ENCODE data around the gene HLA-DMB.

The HLA-DMB gene

DNA sequence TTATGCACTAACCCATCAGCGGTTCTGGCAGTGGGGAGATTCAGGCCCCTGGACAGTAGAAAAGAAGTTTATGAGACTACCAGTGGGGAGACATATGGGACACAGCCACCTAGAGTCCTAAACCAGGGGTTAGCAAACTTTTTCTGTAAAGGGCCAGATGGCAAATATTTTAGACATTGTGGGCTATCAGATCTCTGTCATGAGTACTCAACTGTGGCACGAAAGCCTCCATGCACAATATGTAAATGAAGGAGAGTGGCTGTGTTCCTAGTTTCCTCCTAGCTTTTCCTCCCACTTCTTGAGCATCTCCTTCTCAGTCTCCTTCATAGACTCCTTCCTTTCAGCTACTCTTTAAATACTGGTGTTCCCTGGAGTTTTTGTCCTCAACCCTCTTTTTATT lies 15.3 kb upstream of the HLA-DMB start:
- no peaks in the 10 kb centered on the region for H3K36me3 ChIP-seq (ENCODE audit: control insufficient read depth in 1 of 2, insufficient read depth in 2 of 2, low read length in 2 of 2)
- no peaks in the 10 kb centered on the region for H3K9me3 ChIP-seq (ENCODE audit: control insufficient read depth in 1 of 2, low read length in 2 of 2)
- no peaks in the 10 kb centered on the region for H3K27me3 ChIP-seq (ENCODE audit: low read depth, low read length)
- no peaks in the 10 kb centered on the region for H3K4me1 ChIP-seq (ENCODE audit: control insufficient read depth in 1 of 2, insufficient read depth in 2 of 2, low read length in 2 of 2)
- no peak overlapping the region for H3K27ac ChIP-seq (ENCODE audit: low read length)
- no peak overlapping the region for H3K4me3 ChIP-seq (ENCODE audit: low read depth in 1 of 2, low read length in 2 of 2)

DNA sequence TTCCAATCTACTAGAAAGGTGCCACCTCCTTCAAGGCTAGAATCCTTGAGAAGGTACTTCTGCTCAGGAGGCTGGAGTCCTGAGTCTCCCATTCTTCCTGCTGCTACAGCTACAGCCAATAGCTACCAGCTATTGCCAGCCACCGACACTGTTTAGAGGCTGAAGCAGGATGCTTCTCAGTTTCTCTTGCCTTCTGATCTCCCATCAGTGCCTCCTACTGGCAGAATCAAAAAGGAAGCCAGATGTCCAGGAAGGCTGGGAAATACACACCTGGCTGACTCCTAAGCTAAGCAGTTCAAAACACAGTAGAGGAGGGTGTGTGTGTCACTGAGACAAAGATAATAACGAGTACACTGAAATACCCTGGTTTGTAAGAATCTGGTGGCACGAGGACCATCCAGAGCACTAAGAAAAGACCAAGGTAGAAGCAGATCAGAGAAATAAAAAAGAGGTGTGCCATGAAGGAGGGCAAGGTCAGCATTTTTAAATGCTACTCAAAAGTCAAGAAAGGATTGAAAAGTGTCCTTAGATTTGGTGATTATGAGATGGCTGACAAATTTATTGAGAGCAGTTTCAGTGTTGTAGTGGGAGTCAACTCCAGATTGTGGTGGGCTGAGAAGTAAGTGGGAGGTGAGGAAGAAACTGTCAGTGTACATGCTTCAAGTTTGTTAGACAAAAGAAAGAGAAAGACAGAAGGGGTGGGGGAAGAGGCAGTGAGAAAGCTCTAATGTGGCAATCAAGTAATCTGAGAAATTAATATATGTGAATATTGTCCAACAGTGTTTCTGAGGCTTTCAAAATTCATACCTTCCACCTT lies 14.4 kb upstream of the HLA-DMB start:
- Histone ChIP-seq H3K27ac (ENCODE audit: low read length) (no peak overlapping the region), H3K36me3 (ENCODE audit: control insufficient read depth in 1 of 2, insufficient read depth in 2 of 2, low read length in 2 of 2) (no peaks in the 10 kb centered on the region), H3K4me1 (ENCODE audit: control insufficient read depth in 1 of 2, insufficient read depth in 2 of 2, low read length in 2 of 2) (no peaks in the 10 kb centered on the region), H3K27me3 (ENCODE audit: low read depth, low read length) (no peaks in the 10 kb centered on the region), H3K4me3 (ENCODE audit: low read depth in 1 of 2, low read length in 2 of 2) (no peak overlapping the region), H3K9me3 (ENCODE audit: control insufficient read depth in 1 of 2, low read length in 2 of 2) (no peaks in the 10 kb centered on the region)

DNA sequence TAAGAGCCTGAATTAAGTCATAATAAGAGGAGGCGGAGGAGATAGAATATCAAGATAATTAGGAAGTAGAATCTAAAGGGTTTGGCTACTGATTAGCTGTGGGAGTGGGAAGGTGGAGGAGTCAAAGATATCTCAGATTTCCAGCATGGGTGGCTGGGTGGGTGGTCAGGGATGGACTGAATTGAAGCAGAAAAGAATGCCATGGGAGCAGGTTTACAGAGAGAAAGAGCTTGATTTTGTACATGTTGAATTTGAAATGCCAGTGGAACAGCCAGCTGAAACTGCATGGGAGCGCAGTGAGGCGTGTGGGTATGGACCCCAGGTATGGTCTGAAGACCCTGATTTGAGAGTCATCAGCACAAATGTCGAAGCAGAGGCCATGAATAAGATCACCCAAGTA lies 13.4 kb upstream of the HLA-DMB start:
- H3K4me3 ChIP-seq (ENCODE audit: low read depth in 1 of 2, low read length in 2 of 2): no peak overlapping the region
- H3K36me3 ChIP-seq (ENCODE audit: control insufficient read depth in 1 of 2, insufficient read depth in 2 of 2, low read length in 2 of 2): no peaks in the 10 kb centered on the region
- H3K27me3 ChIP-seq (ENCODE audit: low read depth, low read length): no peaks in the 10 kb centered on the region
- no peak overlapping the region for H3K27ac ChIP-seq (ENCODE audit: low read length)
- no peaks in the 10 kb centered on the region for H3K9me3 ChIP-seq (ENCODE audit: control insufficient read depth in 1 of 2, low read length in 2 of 2)
- no peaks in the 10 kb centered on the region for H3K4me1 ChIP-seq (ENCODE audit: control insufficient read depth in 1 of 2, insufficient read depth in 2 of 2, low read length in 2 of 2)

DNA sequence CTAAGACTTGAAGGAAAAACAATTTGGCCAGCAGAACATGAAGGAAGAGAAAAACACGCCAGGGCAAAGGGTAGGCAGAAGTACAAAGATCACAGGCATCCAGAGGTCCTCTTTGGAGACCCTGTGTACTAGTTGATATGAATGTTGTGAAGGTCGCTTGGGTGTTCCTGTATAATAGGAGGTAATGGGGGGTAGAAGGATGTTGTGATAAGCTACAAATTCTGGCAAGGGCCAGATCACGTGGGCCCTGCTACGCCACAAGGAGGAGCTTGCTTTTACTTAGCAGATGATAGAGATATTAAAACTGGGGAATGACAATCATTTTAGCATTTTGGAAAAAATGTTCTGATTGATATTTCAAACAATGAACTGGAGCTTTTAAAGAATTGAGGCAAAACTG lies 12.9 kb upstream of the HLA-DMB start:
- no peaks in the 10 kb centered on the region for H3K36me3 ChIP-seq (ENCODE audit: control insufficient read depth in 1 of 2, insufficient read depth in 2 of 2, low read length in 2 of 2)
- no peaks in the 10 kb centered on the region for H3K27me3 ChIP-seq (ENCODE audit: low read depth, low read length)
- no peaks in the 10 kb centered on the region for H3K4me1 ChIP-seq (ENCODE audit: control insufficient read depth in 1 of 2, insufficient read depth in 2 of 2, low read length in 2 of 2)
- H3K27ac ChIP-seq (ENCODE audit: low read length): no peak overlapping the region
- no peaks in the 10 kb centered on the region for H3K9me3 ChIP-seq (ENCODE audit: control insufficient read depth in 1 of 2, low read length in 2 of 2)
- no peak overlapping the region for H3K4me3 ChIP-seq (ENCODE audit: low read depth in 1 of 2, low read length in 2 of 2)

DNA sequence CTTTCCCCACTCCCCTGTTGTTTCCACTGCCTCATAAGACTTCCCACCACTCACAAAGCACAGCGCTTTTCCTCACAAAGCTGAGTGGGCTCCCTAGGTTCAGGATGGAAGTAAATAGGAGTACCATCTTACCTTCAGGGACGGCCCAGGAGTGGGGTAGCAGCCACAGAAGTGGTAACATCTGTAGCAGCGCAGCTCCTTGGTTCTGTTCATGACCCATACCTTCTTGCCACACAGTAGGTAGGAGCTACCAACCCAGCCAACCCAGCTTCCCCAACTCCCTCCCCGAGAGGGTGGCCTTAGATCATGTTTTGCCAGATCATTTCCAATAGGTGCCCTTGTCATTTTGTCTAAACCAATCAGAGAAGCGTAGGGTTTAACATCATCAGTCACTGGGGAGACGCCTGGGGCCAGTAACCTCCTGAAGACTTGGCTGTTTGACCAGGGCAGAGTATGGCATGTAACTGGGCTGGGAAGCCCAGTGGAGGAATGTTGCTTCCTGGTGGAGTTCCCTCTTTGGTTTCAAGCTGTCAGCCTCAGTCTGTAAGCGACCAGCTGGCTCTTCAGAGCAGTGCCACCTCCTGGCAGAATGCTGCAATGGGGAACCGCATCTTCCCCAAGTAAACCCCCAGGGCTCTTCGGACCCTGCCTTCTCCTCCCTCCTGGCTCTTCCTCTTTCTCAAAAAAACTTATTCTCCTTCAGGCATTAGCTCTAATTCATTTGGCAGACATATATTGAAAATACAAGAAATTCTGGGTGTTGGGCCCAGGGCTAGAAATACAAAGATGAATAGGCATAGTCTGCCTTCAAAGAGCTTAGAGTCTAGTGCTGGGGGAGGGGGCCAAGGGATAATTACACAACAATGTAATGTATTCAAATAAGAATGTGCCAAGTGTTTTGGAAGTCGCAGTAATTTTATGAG lies 12.2 kb upstream of the HLA-DMB start, which contains the start of gene HLA-DMA:
TSS of gene HLA-DMA (minus strand) at position 281 of the 923 bp plus-strand sequence. CDS start at position 220, 61 bp downstream.
- H3K27ac ChIP-seq (ENCODE audit: low read length): peak within 1 kb of the TSS; percentile 90
- H3K36me3 ChIP-seq (ENCODE audit: control insufficient read depth in 1 of 2, insufficient read depth in 2 of 2, low read length in 2 of 2): no peaks in the 10 kb centered on the region
- H3K9me3 ChIP-seq (ENCODE audit: control insufficient read depth in 1 of 2, low read length in 2 of 2): no peaks in the 10 kb centered on the region
- H3K27me3 ChIP-seq (ENCODE audit: low read depth, low read length): no peaks in the 10 kb centered on the region
- no peaks in the 10 kb centered on the region for H3K4me1 ChIP-seq (ENCODE audit: control insufficient read depth in 1 of 2, insufficient read depth in 2 of 2, low read length in 2 of 2)
- peak within 1 kb of the TSS; percentile 46 to 70 for H3K4me3 ChIP-seq (ENCODE audit: low read depth in 1 of 2, low read length in 2 of 2)

DNA sequence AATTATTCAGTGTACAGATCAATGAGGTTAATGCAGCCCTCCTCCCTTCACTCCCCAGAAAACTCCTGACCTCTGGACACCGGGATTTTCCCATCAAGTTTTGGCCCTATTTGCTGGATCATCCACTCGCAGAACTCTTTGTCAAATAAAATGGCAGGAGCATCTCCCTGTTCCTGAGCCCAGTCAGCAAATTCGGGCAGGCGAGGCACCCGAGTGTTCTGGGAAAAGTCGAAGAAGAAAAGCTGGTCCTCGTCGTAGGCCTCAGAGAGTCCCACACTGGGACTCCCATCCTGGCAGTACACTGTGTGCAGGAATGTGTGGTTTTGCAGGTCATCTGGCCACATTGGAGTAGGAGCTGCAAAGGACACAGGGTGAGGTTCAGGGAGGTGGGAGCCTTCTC lies 9.6 kb upstream of the HLA-DMB start:
- Histone ChIP-seq H3K27ac (ENCODE audit: low read length) (no peak overlapping the region), H3K4me1 (ENCODE audit: control insufficient read depth in 1 of 2, insufficient read depth in 2 of 2, low read length in 2 of 2) (no peaks in the 10 kb centered on the region), H3K4me3 (ENCODE audit: low read depth in 1 of 2, low read length in 2 of 2) (no peak overlapping the region), H3K9me3 (ENCODE audit: control insufficient read depth in 1 of 2, low read length in 2 of 2) (no peaks in the 10 kb centered on the region), H3K27me3 (ENCODE audit: low read depth, low read length) (no peaks in the 10 kb centered on the region), H3K36me3 (ENCODE audit: control insufficient read depth in 1 of 2, insufficient read depth in 2 of 2, low read length in 2 of 2) (no peaks in the 10 kb centered on the region)

DNA sequence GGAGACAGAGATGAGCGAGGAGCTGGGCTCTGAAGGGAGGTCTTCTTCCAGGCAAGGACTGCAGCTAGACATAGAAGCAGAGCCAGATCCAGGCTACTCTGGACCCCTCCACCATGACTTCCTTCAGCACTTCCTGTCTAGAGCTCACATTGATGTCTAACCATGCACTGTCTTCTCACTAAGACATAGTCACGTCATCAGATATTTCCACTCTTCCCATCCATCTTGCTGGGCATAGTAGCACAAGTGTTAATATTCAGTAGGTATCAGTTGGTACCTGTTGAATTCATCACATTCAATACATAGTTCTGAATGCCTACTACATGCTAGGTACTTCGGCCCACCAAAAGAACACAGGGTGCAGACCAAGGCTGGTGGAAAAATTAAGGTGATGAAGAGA lies 9.2 kb upstream of the HLA-DMB start:
- Histone ChIP-seq H3K27ac (ENCODE audit: low read length) (no peak overlapping the region), H3K4me1 (ENCODE audit: control insufficient read depth in 1 of 2, insufficient read depth in 2 of 2, low read length in 2 of 2) (no peaks in the 10 kb centered on the region), H3K27me3 (ENCODE audit: low read depth, low read length) (no peaks in the 10 kb centered on the region)

DNA sequence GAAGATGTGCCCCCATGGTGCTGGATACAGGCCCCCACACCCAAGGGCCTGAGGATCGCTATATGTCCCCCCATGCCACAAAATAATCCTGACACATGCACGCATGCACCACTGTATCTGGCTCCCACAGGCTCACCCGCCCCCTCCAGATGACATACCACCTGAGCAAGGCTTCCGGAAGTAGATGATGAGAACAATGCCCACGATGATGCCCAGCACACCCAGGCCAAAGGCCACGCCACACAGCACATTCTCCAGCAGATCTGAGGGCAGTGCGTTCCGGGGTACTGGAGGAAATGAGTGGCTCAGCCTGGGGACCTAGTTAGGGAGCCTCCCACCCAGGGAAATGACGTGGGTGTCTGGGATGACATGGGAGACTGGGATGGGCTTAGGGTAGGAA lies 8.3 kb upstream of the HLA-DMB start:
- Histone ChIP-seq H3K36me3 (ENCODE audit: control insufficient read depth in 1 of 2, insufficient read depth in 2 of 2, low read length in 2 of 2) (no peaks in the 10 kb centered on the region), H3K9me3 (ENCODE audit: control insufficient read depth in 1 of 2, low read length in 2 of 2) (no peaks in the 10 kb centered on the region), H3K27ac (ENCODE audit: low read length) (no peak overlapping the region), H3K27me3 (ENCODE audit: low read depth, low read length) (no peaks in the 10 kb centered on the region), H3K4me1 (ENCODE audit: control insufficient read depth in 1 of 2, insufficient read depth in 2 of 2, low read length in 2 of 2) (no peaks in the 10 kb centered on the region), H3K4me3 (ENCODE audit: low read depth in 1 of 2, low read length in 2 of 2) (no peak overlapping the region)

More for the DNA sequence above, 9.2 kb upstream of the HLA-DMB start:
- no peaks in the 10 kb centered on the region for H3K36me3 ChIP-seq (ENCODE audit: control insufficient read depth in 1 of 2, insufficient read depth in 2 of 2, low read length in 2 of 2)
- H3K9me3 ChIP-seq (ENCODE audit: control insufficient read depth in 1 of 2, low read length in 2 of 2): no peaks in the 10 kb centered on the region
- H3K4me3 ChIP-seq (ENCODE audit: low read depth in 1 of 2, low read length in 2 of 2): no peak overlapping the region

DNA sequence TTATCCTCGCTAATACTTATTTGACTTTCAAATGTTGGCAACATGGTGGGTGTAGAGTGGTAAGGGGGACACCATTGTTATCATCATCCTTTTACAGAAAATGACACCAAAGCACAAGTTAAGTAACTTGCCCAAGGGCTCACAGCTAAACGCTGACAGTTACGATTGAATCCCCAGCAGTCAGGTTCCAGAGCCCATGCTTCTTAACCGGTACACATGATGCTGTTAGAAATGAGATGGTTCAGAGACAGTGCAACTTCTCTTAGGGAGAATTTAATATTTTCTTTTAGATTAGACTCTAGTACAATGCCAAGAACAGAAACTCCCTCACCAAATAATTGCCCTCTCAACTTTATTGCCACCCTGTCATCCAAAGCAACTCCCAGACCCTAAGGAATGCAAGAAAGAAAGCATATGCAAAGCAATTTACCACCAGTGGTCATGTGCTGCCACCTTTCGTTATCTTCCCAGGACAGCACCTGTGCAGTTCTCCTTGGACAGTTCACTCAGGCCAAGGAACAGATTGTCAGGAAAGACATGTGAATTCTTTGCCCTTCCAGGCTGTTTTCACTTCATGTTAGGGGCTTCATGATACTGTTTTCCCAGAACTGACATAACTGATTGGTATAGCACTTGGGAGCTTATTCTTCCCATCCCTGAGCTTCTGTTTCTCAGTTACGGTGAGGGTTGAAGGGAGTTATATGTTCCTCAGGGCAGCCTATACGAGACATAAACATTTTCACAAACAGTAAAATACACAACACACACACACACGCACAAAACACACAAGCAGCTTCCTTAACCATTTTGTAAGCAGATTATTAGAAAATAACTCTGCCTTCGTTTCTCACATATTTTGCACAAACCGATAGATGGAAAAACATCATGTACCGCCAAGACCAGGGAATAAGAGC lies 7.0 kb upstream of the HLA-DMB start:
- Histone ChIP-seq H3K9me3 (ENCODE audit: control insufficient read depth in 1 of 2, low read length in 2 of 2) (no peaks in the 10 kb centered on the region), H3K27ac (ENCODE audit: low read length) (no peak overlapping the region), H3K4me1 (ENCODE audit: control insufficient read depth in 1 of 2, insufficient read depth in 2 of 2, low read length in 2 of 2) (no peaks in the 10 kb centered on the region), H3K4me3 (ENCODE audit: low read depth in 1 of 2, low read length in 2 of 2) (no peak overlapping the region), H3K36me3 (ENCODE audit: control insufficient read depth in 1 of 2, insufficient read depth in 2 of 2, low read length in 2 of 2) (no peaks in the 10 kb centered on the region), H3K27me3 (ENCODE audit: low read depth, low read length) (no peaks in the 10 kb centered on the region)

DNA sequence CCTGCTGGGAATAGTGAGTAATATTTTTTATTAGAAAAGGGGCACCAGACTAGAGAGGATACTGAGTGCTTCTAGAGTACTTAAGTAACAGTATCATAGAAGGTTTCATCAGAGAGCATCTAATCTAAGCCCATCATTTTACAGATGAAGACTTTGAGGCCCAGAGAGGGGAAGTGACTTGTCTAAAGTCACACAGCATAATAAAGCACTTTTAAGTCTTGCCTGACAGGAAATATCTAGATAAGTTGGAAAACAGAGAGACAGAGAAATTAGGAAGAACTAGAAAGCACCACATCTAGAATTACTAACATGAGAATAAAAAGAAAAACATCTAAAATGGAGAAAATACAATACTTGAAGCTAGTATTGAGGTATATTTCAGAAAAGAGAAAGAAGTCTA lies 6.1 kb upstream of the HLA-DMB start:
- no peaks in the 10 kb centered on the region for H3K27me3 ChIP-seq (ENCODE audit: low read depth, low read length)
- H3K27ac ChIP-seq (ENCODE audit: low read length): no peak overlapping the region
- H3K36me3 ChIP-seq (ENCODE audit: control insufficient read depth in 1 of 2, insufficient read depth in 2 of 2, low read length in 2 of 2): no peaks in the 10 kb centered on the region
- H3K4me1 ChIP-seq (ENCODE audit: control insufficient read depth in 1 of 2, insufficient read depth in 2 of 2, low read length in 2 of 2): no peaks in the 10 kb centered on the region
- no peak overlapping the region for H3K4me3 ChIP-seq (ENCODE audit: low read depth in 1 of 2, low read length in 2 of 2)
- no peaks in the 10 kb centered on the region for H3K9me3 ChIP-seq (ENCODE audit: control insufficient read depth in 1 of 2, low read length in 2 of 2)

DNA sequence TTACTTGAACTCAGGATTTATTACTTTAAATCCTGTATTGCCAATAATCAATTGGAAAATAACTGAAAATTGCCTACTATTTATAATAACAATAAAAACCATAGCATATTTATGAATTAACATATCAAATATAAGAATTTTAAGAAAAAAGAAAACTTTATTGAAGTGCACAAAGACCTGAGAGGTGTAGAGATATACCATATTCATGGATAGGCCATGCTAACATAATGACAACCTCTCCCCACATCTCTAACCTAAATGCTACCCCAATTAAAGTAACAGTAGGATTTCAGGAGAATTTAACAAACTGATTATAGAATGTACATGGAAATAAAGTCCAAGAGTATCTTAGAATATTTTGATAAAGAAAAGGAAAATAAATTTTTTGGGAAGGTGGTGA lies 5.1 kb upstream of the HLA-DMB start:
- no peak overlapping the region for H3K27ac ChIP-seq (ENCODE audit: low read length)
- H3K4me1 ChIP-seq (ENCODE audit: control insufficient read depth in 1 of 2, insufficient read depth in 2 of 2, low read length in 2 of 2): no peaks in the 10 kb centered on the region
- no peaks in the 10 kb centered on the region for H3K27me3 ChIP-seq (ENCODE audit: low read depth, low read length)
- H3K36me3 ChIP-seq (ENCODE audit: control insufficient read depth in 1 of 2, insufficient read depth in 2 of 2, low read length in 2 of 2): no peaks in the 10 kb centered on the region
- no peaks in the 10 kb centered on the region for H3K9me3 ChIP-seq (ENCODE audit: control insufficient read depth in 1 of 2, low read length in 2 of 2)
- H3K4me3 ChIP-seq (ENCODE audit: low read depth in 1 of 2, low read length in 2 of 2): no peak overlapping the region
